K562 (cell line): ENCODE results near the gene SIRT2. TPM values are rescaled to one million over a fixed set of nuclear protein-coding genes. Genes with fewer than 3 reads are reported as not detected.

Source experiments
- AFF1 ChIP-seq, 2 experiments: fragments of 450-650 bp; IDR thresholded peaks; 2 replicates each; pipeline ENCODE4 v1.6.1; 2018; ENCODE audit warnings: mild to moderate bottlenecking in 2 of 2, low read depth in 1 of 2; ENCODE audit not compliant: partially characterized antibody in 2 of 2
- BCOR ChIP-seq: fragments of 450-650 bp; IDR thresholded peaks from 2 replicates; pipeline ENCODE4 v1.6.1; 2016
- CBX1 ChIP-seq: sonication (generic); IDR thresholded peaks from 2 replicates; pipeline ENCODE4 v1.6.1; 2016; ENCODE audit warnings: antibody characterized with exemption, low read depth, mild to moderate bottlenecking
- CEBPG ChIP-seq, 3 experiments: fragments of 200-800 bp in 1 of 3; sonication (Bioruptor generic) in 1 of 3; sonication (generic) in 1 of 3; formaldehyde crosslinking in 1 of 3; IDR thresholded peaks in 2 of 3; conservative IDR thresholded peaks in 1 of 3; 2 replicates each; pipeline versions ENCODE4 v1.6.1 to v1.8.0; 2016 to 2022; ENCODE audit warnings: missing compliant biosample characterization in 2 of 3, missing genetic modification characterization in 2 of 3, mild to moderate bottlenecking in 1 of 3, missing genetic modification reagents in 1 of 3
- CHD2 ChIP-seq: IDR thresholded peaks from 2 replicates; pipeline ENCODE4 v1.6.1; 2011; ENCODE audit warnings: low read depth, low read length
- GTF2A2 ChIP-seq: IDR thresholded peaks from 2 replicates; pipeline ENCODE4 v1.6.1; 2016; ENCODE audit warnings: mild to moderate bottlenecking, missing genetic modification characterization, missing compliant biosample characterization
- HNRNPK ChIP-seq: fragments of 200-400 bp; formaldehyde crosslinking; IDR thresholded peaks from one replicate; pipeline ENCODE4 v1.6.1; 2018; ENCODE audit warnings: mild to moderate bottlenecking, low read depth, low read length; ENCODE audit not compliant: poor library complexity, severe bottlenecking
- MAZ ChIP-seq, 2 experiments: fragments of 450-650 bp in 1 of 2; sonication (generic) in 1 of 2; formaldehyde crosslinking; IDR thresholded peaks in 1 of 2; conservative IDR thresholded peaks in 1 of 2; 2 replicates each; pipeline versions ENCODE4 v1.4.0 to v1.5.0; 2020; ENCODE audit warnings: mild to moderate bottlenecking in 1 of 2, missing genetic modification reagents in 1 of 2
- RBM34 ChIP-seq: fragments of 200-400 bp; formaldehyde crosslinking; IDR thresholded peaks from 2 replicates; pipeline ENCODE4 v1.6.1; 2018; ENCODE audit warnings: low read length, borderline replicate concordance; ENCODE audit not compliant: insufficient read depth
- TRIM28 ChIP-seq: fragments of 450-650 bp; IDR thresholded peaks from 2 replicates; pipeline ENCODE4 v1.6.1; 2017
- U2AF2 ChIP-seq: fragments of 200-400 bp; formaldehyde crosslinking; optimal IDR thresholded peaks from 2 replicates; pipeline ENCODE3; 2017; ENCODE audit warnings: low read depth, mild to moderate bottlenecking, low read length
- ZNF140 ChIP-seq: fragments of 250-450 bp; sonication (Bioruptor Pico); IDR thresholded peaks from 2 replicates; pipeline ENCODE4 v1.8.0; 2021; ENCODE audit warnings: moderate library complexity, mild to moderate bottlenecking, inconsistent platforms
- ZNF764 ChIP-seq: fragments of 250-450 bp; sonication (Bioruptor Pico); IDR thresholded peaks from 2 replicates; pipeline ENCODE4 v1.4.0; 2020; ENCODE audit warnings: low read depth, mild to moderate bottlenecking, moderate library complexity
- polyA plus RNA-seq, 8 experiments: library from polyadenylated mRNA; depleted of rRNA in 4 of 8; stranded (reverse) in 5 of 8; unstranded in 3 of 8; fragments of >200 nt; fragmentation: Nextera tagmentation in 2 of 8; fragmentation: Illumina TruSeq in 1 of 8; extraction: Ambion mirVana in 2 of 8; extraction: Trizol in 1 of 8; gene quantifications; 2 replicates each; pipeline versions ENCODE4 v1.2.1 to v1.2.3, GENCODE V29; 2011 to 2014; ENCODE audit warnings: inconsistent platforms in 1 of 8, missing spikeins in 1 of 8
- total RNA-seq, 7 experiments: library from RNA; depleted of rRNA in 6 of 7; stranded (reverse); fragments of >200 nt in 6 of 7; fragmentation: Illumina TruSeq in 2 of 7; extraction: Trizol in 2 of 7; gene quantifications; 2 replicates each; pipeline versions ENCODE4 v1.2.1 to v1.2.3, GENCODE V29; 2011 to 2021; ENCODE audit warnings: low replicate concordance in 1 of 7
- TF ChIP-seq, protein P1 (sequence below): sonication (generic); formaldehyde crosslinking; IDR thresholded peaks from 2 replicates; pipeline ENCODE4 v1.8.0; 2023; ENCODE audit warnings: missing genetic modification reagents, mild to moderate bottlenecking, borderline replicate concordance
- TF ChIP-seq, protein P2 (sequence below): fragments of 250-450 bp; sonication (Bioruptor Pico); IDR thresholded peaks from 2 replicates; pipeline ENCODE4 v1.8.0; 2021; ENCODE audit warnings: mild to moderate bottlenecking, moderate library complexity

Gene SIRT2
- total and polyA plus RNA-seq, 9 of the 15 experiments (the other 6 are each of a cell fraction or from before 2014, with no cell fraction given) = 2.3 to 35.2 (median 22.9) TPM

DNA sequence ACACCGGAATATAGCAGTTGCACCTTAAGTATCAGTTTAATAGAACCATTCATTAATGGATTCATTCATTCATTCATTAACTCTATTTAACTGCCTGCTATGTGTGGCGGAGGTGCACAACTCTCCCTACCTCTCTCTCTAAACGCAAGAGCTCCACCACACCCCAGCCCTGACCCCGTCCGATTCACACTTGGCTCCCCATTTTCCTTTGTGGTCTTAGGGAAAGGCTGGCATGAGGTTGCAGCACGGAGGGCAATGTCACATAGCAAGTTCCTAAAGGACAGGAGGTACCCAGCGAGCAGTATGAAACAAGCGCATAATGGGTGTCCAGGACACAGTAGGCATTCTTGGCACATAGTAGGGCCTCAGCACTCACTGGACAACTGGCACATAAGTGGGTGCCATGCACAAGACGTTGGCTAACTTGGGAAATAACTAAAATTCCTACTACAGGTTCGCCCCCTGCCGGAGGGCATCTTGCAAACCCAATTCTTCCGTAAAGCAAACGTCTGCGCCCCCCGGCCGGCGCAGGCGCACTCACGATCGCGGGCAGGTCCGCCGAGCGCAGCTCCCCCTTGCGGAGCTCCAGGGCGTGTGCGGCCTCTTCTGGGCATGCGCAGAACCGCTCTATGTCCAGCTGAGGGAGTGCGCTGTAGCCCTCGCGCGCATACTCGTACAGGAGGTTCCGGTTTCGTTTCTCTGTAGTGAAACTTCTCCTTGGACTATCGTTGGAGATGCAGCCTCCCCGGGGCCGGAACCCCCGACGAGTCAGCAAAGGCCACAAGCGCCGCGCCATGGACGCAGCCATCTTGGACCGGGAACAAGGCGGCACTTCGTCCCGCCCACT, 30.7 kb upstream of the SIRT2 start, which contains the start of gene SARS2 (continued):
- no peak for TF ChIP-seq ZNF764 (CRISPR knock-in tag)
- no peak for TF ChIP-seq U2AF2
- TF ChIP-seq CEBPG (CRISPR knock-in tag; IDR thresholded peaks at IDR 0.05) = no peak
- TF ChIP-seq CEBPG (tag; conservative IDR thresholded peaks at IDR 0.05 in 1 of 2, IDR thresholded peaks at IDR 0.05 in 1 of 2) = peak in 1 of 2 experiments; percentile 25; a peak in 1 of 4 replicates
- peak; percentile 34 to 79; a peak in 3 of 4 replicates for TF ChIP-seq MAZ (CRISPR knock-in tag; conservative IDR thresholded peaks at IDR 0.05 in 1 of 2, IDR thresholded peaks at IDR 0.05 in 1 of 2)
- TF ChIP-seq RBM34 = no peak
- 0 out of 2 replicates have a peak, but pooled peaks have one; percentile 34 for TF ChIP-seq GTF2A2 (tag)
- 0 out of 2 replicates have a peak, but pooled peaks have one; percentile 35 for TF ChIP-seq BCOR
- no peak for TF ChIP-seq HNRNPK
- TF ChIP-seq, protein P1, sequence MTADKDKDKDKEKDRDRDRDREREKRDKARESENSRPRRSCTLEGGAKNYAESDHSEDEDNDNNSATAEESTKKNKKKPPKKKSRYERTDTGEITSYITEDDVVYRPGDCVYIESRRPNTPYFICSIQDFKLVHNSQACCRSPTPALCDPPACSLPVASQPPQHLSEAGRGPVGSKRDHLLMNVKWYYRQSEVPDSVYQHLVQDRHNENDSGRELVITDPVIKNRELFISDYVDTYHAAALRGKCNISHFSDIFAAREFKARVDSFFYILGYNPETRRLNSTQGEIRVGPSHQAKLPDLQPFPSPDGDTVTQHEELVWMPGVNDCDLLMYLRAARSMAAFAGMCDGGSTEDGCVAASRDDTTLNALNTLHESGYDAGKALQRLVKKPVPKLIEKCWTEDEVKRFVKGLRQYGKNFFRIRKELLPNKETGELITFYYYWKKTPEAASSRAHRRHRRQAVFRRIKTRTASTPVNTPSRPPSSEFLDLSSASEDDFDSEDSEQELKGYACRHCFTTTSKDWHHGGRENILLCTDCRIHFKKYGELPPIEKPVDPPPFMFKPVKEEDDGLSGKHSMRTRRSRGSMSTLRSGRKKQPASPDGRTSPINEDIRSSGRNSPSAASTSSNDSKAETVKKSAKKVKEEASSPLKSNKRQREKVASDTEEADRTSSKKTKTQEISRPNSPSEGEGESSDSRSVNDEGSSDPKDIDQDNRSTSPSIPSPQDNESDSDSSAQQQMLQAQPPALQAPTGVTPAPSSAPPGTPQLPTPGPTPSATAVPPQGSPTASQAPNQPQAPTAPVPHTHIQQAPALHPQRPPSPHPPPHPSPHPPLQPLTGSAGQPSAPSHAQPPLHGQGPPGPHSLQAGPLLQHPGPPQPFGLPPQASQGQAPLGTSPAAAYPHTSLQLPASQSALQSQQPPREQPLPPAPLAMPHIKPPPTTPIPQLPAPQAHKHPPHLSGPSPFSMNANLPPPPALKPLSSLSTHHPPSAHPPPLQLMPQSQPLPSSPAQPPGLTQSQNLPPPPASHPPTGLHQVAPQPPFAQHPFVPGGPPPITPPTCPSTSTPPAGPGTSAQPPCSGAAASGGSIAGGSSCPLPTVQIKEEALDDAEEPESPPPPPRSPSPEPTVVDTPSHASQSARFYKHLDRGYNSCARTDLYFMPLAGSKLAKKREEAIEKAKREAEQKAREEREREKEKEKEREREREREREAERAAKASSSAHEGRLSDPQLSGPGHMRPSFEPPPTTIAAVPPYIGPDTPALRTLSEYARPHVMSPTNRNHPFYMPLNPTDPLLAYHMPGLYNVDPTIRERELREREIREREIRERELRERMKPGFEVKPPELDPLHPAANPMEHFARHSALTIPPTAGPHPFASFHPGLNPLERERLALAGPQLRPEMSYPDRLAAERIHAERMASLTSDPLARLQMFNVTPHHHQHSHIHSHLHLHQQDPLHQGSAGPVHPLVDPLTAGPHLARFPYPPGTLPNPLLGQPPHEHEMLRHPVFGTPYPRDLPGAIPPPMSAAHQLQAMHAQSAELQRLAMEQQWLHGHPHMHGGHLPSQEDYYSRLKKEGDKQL = no peak
- TF ChIP-seq CHD2 = no peak
- 0 out of 2 replicates have a peak, but pooled peaks have one; percentile 17 for TF ChIP-seq TRIM28
- TF ChIP-seq, protein P2, sequence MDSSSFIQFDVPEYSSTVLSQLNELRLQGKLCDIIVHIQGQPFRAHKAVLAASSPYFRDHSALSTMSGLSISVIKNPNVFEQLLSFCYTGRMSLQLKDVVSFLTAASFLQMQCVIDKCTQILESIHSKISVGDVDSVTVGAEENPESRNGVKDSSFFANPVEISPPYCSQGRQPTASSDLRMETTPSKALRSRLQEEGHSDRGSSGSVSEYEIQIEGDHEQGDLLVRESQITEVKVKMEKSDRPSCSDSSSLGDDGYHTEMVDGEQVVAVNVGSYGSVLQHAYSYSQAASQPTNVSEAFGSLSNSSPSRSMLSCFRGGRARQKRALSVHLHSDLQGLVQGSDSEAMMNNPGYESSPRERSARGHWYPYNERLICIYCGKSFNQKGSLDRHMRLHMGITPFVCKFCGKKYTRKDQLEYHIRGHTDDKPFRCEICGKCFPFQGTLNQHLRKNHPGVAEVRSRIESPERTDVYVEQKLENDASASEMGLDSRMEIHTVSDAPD (CRISPR knock-in tag) = 0 out of 2 replicates have a peak, but pooled peaks have one; percentile 21
- TF ChIP-seq CBX1 = no peak
- TF ChIP-seq ZNF140 (CRISPR knock-in tag) = no peak
- no peak for TF ChIP-seq AFF1 (IDR thresholded peaks at IDR 0.05; ENCODE audit: low read depth in 1 of 2, partially characterized antibody in 2 of 2)
